HG02571 (cell line): ENCODE results near the gene UAP1.
"Not testable (repeated sequence)": the region's sequence is repeated elsewhere in the genome, so short reads cannot be mapped to it uniquely, and the experiment has no call there.

ENCODE experiments used
- ATAC-seq: cut with Tn5 transposase; IDR thresholded peaks from one replicate; pipeline ENCODE4 v1.9.1; 2021; ENCODE audit warnings: mild to moderate bottlenecking, moderate library complexity; ENCODE audit not compliant: unreplicated experiment

The UAP1 gene

GRCh38 chr1:162564762-162565218, 3.3 kb downstream of the UAP1 start:
- ATAC-seq, result no peak

- ATAC-seq, result no peak
Observed at GRCh38 chr1:162565460-162565859, 3.9 kb downstream of the UAP1 start.

GRCh38 chr1:162566870-162567269, 5.3 kb downstream of the UAP1 start:
- ATAC-seq, result no peak

- no peak for ATAC-seq
Observed at GRCh38 chr1:162568802-162569201, 7.3 kb downstream of the UAP1 start.

GRCh38 chr1:162570718-162571117, 9.2 kb downstream of the UAP1 start:
- no peak for ATAC-seq

GRCh38 chr1:162571121-162571520, 9.6 kb downstream of the UAP1 start:
- ATAC-seq, result not testable (repeated sequence)

- ATAC-seq, result no peak
Observed at GRCh38 chr1:162571696-162572095, 10.2 kb downstream of the UAP1 start.

- no peak for ATAC-seq
Observed at GRCh38 chr1:162573136-162573535, 11.6 kb downstream of the UAP1 start.

- no peak for ATAC-seq
Observed at GRCh38 chr1:162578071-162578700, 16.7 kb downstream of the UAP1 start.

GRCh38 chr1:162578936-162579335, 17.4 kb downstream of the UAP1 start:
- ATAC-seq, result no peak

- ATAC-seq, result no peak
Observed at GRCh38 chr1:162580308-162580707, 18.8 kb downstream of the UAP1 start.

- ATAC-seq, result not testable (repeated sequence)
Observed at GRCh38 chr1:162582901-162583300, 21.4 kb downstream of the UAP1 start.

- not testable (repeated sequence) for ATAC-seq
Observed at GRCh38 chr1:162585101-162585500, 23.6 kb downstream of the UAP1 start.

GRCh38 chr1:162587347-162587746, 25.8 kb downstream of the UAP1 start:
- no peak for ATAC-seq

GRCh38 chr1:162587761-162588260, 26.3 kb downstream of the UAP1 start:
- no peak for ATAC-seq

- ATAC-seq, result no peak
Observed at GRCh38 chr1:162590101-162590500, 28.6 kb downstream of the UAP1 start.

GRCh38 chr1:162590686-162591085, 29.2 kb downstream of the UAP1 start:
- ATAC-seq, result no peak

- ATAC-seq, result no peak
Observed at GRCh38 chr1:162596514-162597170, 35.1 kb downstream of the UAP1 start.

GRCh38 chr1:162599451-162599850, 37.9 kb downstream of the UAP1 start:
- no peak for ATAC-seq

GRCh38 chr1:162603117-162603516, 41.6 kb downstream of the UAP1 start:
- ATAC-seq, result not testable (repeated sequence)

GRCh38 chr1:162605225-162605927, 43.9 kb downstream of the UAP1 start:
- ATAC-seq, result no peak

- ATAC-seq, result no peak
Observed at GRCh38 chr1:162609306-162609705, 47.8 kb downstream of the UAP1 start.
